Measurements from ENCODE around the gene TMEM161A. TPM values are rescaled to one million over a fixed set of nuclear protein-coding genes. Genes with fewer than 3 reads are reported as not detected.
"Not testable (repeated sequence)": the region's sequence is repeated elsewhere in the genome, so short reads cannot be mapped to it uniquely, and the experiment has no call there.

Gene TMEM161A
- total RNA-seq, 2 donors from 2014 or later: 17.6 to 33.6 TPM

DNA sequence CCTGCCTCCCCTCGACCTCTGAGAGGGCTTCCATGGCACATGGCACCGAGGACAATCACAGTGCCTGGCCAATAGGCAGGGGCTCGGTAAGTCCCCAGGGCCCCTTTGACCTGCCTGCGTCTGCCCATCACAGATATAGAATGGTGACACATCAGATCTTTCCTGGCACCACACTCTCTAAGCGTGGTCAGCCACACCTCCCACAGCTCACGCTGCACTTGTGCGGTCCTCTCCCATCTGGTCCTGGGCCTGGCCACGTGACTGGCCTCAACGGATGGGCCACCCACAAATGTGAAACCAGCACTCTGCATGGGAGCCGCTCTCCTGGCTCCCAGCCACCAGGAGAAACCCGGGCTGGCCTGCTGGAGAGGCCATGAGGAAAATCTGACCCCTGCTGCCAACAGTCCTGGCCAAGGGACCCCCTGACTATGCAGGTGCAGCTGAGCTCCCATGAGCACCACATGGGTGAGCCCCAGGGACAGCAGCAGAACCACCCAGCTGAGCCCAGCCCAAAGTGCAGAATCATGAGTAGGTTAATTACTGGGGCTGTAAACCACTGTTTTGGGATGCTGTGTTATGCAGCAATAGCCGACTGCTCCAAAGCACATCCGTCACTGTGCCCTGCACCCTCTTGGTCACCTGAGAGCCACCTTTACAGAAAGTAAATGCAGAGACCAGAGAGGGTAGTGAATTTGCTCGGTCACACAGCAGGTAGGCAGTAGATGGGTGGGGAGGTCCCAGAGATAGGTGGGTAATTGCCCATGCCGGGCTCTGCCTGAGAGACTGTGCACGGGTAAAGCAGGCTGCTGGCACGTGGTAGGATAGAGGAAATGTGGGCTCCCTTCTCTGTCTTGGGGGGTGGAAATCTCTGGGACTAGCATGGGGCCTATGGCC, 41.5 kb upstream of the TMEM161A start:
- TF ChIP-seq, protein P1, sequence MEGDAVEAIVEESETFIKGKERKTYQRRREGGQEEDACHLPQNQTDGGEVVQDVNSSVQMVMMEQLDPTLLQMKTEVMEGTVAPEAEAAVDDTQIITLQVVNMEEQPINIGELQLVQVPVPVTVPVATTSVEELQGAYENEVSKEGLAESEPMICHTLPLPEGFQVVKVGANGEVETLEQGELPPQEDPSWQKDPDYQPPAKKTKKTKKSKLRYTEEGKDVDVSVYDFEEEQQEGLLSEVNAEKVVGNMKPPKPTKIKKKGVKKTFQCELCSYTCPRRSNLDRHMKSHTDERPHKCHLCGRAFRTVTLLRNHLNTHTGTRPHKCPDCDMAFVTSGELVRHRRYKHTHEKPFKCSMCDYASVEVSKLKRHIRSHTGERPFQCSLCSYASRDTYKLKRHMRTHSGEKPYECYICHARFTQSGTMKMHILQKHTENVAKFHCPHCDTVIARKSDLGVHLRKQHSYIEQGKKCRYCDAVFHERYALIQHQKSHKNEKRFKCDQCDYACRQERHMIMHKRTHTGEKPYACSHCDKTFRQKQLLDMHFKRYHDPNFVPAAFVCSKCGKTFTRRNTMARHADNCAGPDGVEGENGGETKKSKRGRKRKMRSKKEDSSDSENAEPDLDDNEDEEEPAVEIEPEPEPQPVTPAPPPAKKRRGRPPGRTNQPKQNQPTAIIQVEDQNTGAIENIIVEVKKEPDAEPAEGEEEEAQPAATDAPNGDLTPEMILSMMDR (IDR thresholded peaks at IDR 0.05): no peak
- Histone ChIP-seq H3K27me3 (no peaks in the 10 kb centered on the region), H3K27ac (no peak overlapping the region), H3K36me3 (peaks cover 4% of the 10 kb centered on the region), H3K9ac (ENCODE audit: low read depth in 2 of 2, low read length in 2 of 2) (no peak overlapping the region), H3K4me1 (no peaks in the 10 kb centered on the region), H3K4me3 (no peak overlapping the region), H3K9me3 (no peaks in the 10 kb centered on the region)
- no peak for DNase-seq
- intact Hi-C loops (cut with DNase I): no loop called here

DNA sequence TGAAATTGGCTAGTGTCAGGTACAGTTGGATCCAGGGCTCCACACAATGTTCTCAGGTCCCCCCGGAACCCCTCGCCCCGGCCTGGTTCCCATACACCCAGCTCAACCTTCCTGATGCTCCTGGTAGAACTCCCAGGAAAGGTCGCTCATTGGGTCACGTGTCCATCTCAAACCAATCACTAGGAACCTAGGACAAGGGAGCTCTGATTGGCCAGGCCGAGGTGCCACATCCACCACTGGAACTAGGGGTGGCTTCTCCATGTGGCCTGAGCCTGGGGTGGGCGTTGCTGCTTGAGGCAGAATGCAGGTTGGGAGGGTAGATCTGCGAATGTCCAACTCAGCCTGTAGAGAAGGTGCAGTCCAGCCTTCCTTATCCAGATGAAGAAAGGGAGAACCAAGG, 38.7 kb upstream of the TMEM161A start:
- intact Hi-C loops (cut with DNase I): no loop called here
- H3K27ac ChIP-seq: no peak overlapping the region
- H3K9me3 ChIP-seq: no peaks in the 10 kb centered on the region
- H3K4me3 ChIP-seq: no peak overlapping the region
- no peak for DNase-seq
- H3K9ac ChIP-seq (ENCODE audit: low read depth in 2 of 2, low read length in 2 of 2): no peak overlapping the region
- H3K4me1 ChIP-seq: no peaks in the 10 kb centered on the region
- H3K36me3 ChIP-seq: peaks cover 1% of the 10 kb centered on the region
- TF ChIP-seq, protein P1 (IDR thresholded peaks at IDR 0.05): no peak
- no peaks in the 10 kb centered on the region for H3K27me3 ChIP-seq

DNA sequence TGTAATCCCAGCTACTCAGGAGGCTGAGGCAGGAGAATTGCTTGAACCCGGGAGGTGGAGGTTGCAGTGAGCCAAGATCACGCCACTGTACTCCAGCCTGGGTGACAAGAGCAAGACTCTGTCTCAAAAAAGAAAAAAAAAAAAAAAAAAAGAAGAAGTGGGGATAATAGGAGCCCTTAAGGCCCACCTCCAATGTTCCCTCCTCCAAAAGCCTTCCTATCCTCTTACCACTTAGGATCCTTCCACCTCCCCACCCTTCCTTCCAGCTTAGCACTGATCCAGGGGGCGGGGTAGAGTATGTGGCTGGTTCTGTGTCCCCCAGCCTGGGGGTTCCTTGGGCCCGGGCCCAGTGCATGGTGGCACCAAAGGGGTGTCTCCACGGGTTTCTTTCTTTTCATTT, 35.0 kb upstream of the TMEM161A start:
- H3K27ac ChIP-seq; DNase-seq; H3K4me3 ChIP-seq; H3K9ac ChIP-seq (ENCODE audit: low read depth in 2 of 2, low read length in 2 of 2); H3K4me1 ChIP-seq; H3K9me3 ChIP-seq; H3K27me3 ChIP-seq; intact Hi-C loops (cut with DNase I); H3K36me3 ChIP-seq: not testable (repeated sequence)

DNA sequence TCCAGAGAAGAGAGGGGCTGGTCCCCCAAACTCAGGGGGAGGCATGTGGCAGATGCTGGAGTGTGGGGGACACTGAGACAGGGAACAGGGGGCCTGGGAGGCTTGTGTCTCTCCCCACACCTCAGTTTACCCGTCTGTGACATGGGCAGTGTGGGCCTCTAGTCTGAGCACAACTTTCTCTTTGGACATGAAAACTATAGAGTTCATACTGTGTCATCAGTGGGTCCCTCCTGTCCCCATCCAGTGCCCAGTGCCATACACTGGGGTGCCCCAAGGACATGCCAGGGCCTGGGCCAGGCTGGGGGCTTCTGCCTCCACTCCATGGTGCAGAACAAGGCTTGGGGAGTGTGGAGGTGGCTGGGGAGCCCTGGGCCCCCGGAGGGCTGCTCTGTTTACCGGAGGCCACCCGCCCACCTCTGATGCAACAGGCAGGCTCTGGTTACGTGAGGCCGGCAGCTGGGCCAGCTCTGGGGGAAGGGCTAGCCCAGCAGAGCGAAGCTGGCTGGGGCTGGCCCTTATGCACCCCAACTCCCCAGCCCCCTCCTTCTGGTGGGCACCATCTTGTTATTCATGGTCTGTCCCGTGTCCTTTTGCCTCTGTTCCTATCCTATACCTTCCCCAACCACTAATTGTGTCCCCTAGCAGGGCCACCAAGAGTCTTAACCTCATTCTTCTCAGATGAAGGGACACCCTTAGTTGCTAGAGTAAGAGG, 33.7 kb upstream of the TMEM161A start:
- H3K27me3 ChIP-seq: no peaks in the 10 kb centered on the region
- intact Hi-C loops (cut with DNase I): no loop called here
- TF ChIP-seq, protein P1 (IDR thresholded peaks at IDR 0.05): no peak
- H3K36me3 ChIP-seq: no peaks in the 10 kb centered on the region
- H3K4me1 ChIP-seq: peaks cover 6% of the 10 kb centered on the region
- no peak overlapping the region for H3K27ac ChIP-seq
- DNase-seq: no peak
- H3K9ac ChIP-seq (ENCODE audit: low read depth in 2 of 2, low read length in 2 of 2): no peak overlapping the region
- no peak overlapping the region for H3K4me3 ChIP-seq
- H3K9me3 ChIP-seq: no peaks in the 10 kb centered on the region

DNA sequence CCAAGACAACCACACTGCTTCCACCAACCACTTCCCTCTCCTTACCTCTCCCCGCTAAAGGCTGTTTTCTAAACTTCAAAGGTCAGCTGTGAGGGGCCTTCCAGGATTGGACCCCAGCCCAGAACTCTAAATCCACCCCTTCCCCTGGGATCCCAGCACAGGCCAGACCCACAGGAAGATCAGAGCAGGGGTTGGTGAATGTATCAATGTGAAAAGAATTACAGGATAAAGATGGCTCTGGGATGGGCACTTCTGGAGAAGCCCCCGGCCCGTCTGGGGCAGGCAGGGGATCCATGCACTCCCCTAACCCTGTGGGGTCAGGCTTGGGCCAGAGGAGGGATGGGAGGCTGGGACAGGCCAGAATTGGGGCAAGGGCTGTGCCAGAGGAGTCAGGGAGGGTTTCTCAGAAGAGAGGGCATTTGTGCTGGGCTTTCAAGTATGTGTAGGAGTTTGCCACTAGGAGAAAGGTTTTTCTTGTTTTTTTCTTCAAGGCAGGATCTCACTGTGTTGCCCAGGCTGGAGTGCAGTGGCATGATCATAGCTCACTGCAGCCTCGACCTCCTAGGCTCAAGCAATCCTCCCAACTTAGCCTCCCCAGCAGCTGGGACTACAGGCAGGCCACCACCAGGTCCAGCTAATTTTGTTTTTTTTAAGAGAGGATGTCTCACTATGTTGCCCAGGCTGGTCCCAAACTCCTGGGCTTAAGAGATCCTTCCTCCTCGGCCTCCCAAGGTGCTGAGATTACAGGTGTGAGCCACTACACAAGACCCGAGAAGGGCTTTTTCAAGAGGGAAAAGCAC, 32.8 kb upstream of the TMEM161A start:
- H3K27ac ChIP-seq: no peak overlapping the region

More for the DNA sequence above, 32.8 kb upstream of the TMEM161A start:
- H3K9me3 ChIP-seq: no peaks in the 10 kb centered on the region
- H3K4me1 ChIP-seq: peaks cover 6% of the 10 kb centered on the region
- no peak for DNase-seq
- no peak overlapping the region for H3K9ac ChIP-seq (ENCODE audit: low read depth in 2 of 2, low read length in 2 of 2)
- H3K36me3 ChIP-seq: no peaks in the 10 kb centered on the region
- intact Hi-C loops (cut with DNase I): no loop called here
- TF ChIP-seq, protein P1 (IDR thresholded peaks at IDR 0.05): no peak
- H3K4me3 ChIP-seq: no peak overlapping the region
- no peaks in the 10 kb centered on the region for H3K27me3 ChIP-seq
